GM19035 (cell line): ENCODE data around the gene DEUP1.
"Not testable (repeated sequence)": the region's sequence is repeated elsewhere in the genome, so short reads cannot be mapped to it uniquely, and the experiment has no call there.

Source experiments
- ATAC-seq: cut with Tn5 transposase; IDR thresholded peaks from one replicate; pipeline ENCODE4 v1.9.1; 2021; ENCODE audit not compliant: unreplicated experiment

Gene DEUP1

GRCh38 chr11:93330446-93330984, at the start of gene DEUP1:
Gene DEUP1 (plus strand): TSS chr11:93330742. CDS start chr11:93332260, 1,518 bp downstream.
- no peak for ATAC-seq

DNA sequence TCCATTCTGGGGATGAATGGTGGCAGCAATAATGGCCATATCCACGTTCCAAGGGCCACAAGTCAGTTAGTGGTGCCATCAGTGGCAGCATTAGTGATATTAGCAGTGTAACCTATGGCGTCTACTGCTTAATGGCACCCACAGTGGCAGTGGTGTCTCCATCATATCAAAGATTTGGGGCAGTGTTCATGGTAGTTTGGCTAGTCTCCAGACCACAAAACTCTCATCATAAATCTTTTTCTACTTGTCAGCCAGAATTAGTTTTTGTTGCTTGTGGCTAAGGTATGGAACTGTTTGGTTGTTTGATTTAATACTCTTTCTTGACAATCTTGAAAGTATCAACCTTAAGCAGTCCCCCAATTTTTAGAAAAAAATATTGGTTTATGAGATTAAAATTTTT, 45.1 kb upstream of the DEUP1 start:
- ATAC-seq = no peak

DNA sequence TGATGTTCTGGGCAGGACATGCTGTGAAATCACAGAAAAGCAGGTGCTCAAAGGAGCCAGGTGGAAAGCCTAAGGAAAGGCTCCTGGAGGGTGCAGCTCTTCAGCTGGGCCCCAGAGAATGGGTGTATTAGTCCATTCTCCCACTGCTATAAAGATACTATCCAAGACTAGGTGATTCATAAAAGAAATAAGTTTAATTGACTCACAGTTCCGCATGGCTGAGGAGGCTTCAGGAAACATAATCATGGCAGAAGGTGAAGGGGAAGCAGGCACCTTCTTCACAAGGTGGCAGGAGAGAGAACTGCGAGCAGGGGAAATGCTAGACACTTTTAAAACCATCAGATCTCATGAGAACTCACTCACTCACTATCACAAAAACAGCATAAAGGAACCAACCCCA, 43.1 kb upstream of the DEUP1 start:
- ATAC-seq = no peak

DNA sequence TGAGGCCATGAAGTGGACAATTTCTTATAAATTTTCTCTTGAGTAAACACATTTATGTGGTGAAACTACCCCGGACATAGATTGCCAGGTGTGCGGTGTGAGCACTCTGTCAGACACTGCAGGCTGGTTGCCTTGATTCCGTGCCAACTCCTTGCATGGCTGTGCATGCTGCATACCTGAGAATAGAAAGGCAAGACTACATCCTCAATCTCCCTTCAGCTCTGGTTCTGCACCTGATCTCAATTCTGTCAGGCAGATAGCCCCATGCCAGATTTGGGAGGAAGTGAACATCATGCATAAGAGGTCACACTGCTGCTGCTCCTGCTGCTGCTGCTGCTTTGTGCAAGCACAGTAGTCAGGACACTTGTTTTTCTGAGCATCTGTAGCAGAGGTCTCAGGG, 42.5 kb upstream of the DEUP1 start:
- ATAC-seq = no peak

DNA sequence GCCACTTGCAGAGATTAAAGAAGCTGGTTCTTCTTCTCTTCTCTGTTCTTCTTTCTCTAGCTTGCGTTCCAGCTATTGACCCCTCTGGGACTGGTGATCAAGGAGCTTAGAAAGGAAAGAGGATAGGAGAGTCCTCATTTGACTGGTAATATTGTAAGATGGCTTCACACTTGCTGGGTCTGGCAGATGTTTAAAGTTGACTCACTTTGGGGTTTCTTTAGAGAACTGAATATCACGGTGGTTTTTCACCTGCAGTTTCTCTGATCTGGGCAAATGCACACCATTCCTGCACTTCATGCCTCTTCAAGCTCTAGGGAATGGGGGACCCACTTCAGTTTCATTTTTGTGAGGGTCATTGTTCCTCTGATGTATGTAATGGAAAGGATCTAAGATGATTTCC, 41.8 kb upstream of the DEUP1 start:
- no peak for ATAC-seq

- ATAC-seq = no peak
Observed at GRCh38 chr11:93289782-93290463, 40.6 kb upstream of the DEUP1 start.

GRCh38 chr11:93291110-93291509, 39.4 kb upstream of the DEUP1 start:
- ATAC-seq = no peak

GRCh38 chr11:93291898-93292297, 38.6 kb upstream of the DEUP1 start:
- no peak for ATAC-seq

DNA sequence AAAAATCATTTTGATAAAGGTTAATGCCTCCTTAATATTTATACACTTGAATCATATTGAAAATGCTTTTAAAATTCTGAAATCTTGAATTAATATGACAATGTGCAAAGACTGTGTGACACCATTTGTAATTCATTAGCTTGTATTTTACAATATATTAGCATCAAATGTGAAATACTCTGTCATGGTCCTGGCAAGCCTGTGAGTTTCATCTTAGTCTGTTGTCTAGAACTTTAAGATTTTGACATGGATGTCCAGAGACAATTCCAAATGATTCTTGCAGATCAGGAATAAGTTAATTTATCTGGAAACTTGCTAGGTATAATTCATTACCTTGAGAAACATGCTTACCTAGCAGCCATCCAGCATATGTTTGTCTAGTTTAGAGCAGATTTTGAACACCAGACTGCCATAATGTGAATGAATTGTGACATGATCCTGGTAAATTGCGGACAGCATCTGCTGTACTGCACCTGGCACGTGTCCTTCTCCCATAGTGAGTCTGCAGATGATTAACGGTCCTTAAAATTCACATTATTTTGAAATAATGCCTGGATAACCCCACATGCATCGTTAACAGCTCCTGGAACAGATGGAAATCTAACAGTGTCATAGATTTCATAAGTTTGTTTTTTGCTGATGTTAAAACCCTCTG, 34.5 kb upstream of the DEUP1 start:
- ATAC-seq = no peak

- no peak for ATAC-seq
Observed at GRCh38 chr11:93303689-93304088, 26.9 kb upstream of the DEUP1 start.

DNA sequence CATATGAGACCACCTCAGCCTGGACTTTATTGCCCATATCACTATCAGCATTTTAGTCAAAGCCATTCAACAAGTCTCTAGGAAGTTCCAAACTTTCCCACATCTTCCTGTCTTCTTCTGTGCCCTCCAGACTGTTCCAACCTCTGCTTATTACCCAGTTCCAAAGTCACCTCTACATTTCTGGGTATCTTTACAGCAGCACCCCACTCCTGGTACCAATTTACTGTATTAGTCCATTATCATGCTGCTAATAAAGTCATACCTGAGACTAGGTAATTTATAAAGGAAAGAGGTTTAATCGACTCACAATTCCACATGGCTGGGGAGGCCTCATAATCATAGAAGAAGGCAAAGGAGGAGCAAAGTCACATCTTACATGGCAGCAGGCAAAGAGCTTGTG, 16.1 kb upstream of the DEUP1 start:
- not testable (repeated sequence) for ATAC-seq

DNA sequence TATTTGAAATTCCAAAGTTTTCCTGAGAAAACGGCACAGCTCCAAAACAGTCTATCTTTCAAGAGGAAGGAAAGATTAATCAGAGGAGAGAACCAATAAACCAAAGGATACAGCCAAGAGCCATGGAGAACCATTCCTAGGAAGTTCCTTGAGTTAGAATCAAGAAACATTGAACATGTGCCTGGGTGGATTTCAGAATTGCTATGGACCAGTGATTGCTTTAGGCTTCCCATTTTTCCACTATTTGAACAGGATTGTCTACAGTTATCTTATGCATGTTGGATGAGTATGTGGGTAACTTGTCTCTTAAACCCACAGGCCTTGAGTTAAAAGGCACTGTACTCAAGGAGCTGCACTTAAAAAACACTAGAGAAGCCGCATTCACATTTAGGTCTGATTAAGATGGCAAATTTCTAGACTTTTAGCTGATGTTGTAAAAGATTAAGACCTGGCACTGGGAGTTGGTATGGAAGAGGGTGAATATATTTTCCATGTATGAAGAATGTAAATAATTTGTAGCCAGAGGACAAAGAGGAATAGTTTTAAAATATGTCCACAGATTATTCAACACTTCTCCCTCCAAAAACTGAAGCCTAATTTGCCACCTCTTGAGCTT, 11.2 kb upstream of the DEUP1 start:
- ATAC-seq = no peak

DNA sequence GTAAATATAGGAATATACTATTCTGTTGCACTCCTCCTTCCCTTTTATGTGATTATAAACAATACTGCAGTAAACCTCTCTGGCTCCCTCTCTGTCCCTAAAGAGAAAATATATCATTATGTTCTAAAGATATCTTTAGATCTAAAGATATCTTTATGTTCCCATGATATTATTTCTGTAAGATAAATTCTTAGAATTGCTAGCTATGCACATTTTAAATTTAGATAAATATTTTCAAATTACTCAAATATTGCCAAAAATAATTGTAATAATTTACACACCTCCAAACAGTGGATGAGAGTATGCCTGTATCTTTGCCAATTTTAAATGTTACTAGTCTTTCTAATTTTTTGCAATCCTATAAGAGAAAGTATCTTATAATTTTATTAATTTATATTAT, 10.3 kb upstream of the DEUP1 start:
- ATAC-seq = no peak

DNA sequence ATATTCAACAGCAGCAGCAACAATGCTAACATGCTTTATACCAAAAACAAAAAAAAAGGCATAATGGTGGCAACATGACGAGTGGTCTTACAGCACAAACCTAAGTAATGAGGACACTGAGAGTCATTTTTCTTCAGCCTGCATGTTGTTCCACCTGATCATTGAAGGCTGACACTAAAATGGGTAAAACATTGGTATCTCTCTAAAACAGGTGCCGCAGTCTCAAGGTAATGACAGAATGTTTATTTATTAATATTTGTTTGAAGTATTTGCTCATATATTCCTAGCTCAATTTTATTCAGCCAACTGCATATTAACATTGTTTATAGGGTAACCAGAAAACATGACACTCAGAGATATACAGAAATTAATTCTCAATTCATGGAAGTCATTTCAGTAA, 8.3 kb upstream of the DEUP1 start:
- no peak for ATAC-seq

DNA sequence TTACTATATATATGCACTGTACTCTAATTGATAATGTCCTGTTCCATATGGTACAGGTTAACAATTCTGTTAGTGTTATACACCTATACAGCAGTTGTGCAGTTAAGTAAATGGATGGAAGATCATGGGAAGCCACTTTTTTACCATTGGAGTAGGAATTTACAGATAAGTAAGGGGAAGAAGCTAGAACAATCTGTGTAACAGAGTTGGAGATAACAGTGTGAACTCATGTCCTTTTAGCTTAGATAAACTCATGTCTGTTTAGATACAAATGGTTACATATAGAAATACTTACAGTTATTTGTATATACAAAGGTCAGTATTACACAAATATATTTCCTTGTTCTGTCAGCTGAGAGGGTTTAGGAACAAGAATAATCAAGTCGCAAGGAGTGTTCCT, 6.8 kb upstream of the DEUP1 start:
- no peak for ATAC-seq

GRCh38 chr11:93324500-93324899, 6.0 kb upstream of the DEUP1 start:
- ATAC-seq = no peak

DNA sequence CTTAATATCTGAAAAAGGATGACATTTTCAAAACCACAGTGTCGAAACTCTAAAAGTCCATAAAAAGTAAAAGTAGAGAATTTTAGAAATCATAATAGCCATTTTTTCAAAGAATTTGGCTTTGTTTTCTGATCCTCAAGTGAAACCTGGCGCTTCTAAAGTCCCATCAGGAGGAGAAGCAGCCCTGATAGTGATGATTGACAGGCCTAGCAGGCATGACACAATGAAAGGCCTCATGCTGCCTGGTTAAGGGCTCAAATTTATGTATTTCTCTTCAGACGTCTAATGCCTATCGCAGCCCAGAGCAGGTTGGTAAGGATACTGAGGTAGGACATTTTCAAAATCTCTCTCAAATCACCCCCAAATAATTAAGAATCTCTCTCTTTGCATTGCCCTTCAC, 3.9 kb upstream of the DEUP1 start:
- ATAC-seq = no peak

DNA sequence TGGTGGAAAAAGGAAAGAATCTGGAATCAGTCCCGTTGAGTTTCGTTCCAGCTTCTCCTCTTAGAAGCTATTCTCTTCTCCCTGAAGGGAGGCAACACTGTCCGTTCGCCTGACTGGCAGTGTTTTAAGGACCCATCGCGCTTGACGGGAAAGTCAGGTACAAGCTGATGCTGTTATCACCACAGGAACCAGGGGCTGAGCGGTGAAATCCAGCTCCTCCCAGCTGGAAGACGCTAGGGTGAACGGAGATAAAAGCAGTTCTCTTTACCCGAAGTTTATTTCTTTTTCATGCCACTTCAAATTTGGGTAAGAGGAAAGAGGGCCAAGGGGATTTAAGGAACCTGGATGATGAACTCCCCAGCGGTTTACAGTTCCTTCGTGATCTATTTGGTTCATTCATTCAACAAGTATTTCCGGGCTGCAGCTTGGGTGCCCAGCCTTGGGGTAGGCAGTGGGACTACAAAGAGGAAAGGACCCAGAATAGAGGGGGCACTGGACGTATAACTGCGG, 551 bp upstream of the DEUP1 start:
- ATAC-seq = no peak

DNA sequence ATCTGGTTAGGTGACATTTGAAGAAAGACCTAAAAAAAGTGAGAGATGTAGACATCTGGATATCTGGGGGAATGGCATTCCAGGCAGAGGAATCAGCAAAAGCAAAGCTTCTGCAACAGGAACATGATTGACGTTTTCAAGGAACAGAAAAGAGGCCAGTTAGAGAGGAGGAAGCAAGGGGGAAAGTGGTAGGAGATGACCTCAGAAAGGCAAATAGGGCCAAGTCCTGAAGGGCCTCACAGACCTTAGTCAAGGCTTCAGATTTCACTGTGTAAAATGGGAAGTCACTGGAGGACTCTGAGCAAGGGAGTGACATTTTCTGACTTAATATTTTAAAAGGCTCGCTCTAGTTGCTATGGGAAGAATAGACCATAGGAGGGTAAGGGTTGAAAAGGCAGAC, 9.7 kb downstream of the DEUP1 start:
- no peak for ATAC-seq

DNA sequence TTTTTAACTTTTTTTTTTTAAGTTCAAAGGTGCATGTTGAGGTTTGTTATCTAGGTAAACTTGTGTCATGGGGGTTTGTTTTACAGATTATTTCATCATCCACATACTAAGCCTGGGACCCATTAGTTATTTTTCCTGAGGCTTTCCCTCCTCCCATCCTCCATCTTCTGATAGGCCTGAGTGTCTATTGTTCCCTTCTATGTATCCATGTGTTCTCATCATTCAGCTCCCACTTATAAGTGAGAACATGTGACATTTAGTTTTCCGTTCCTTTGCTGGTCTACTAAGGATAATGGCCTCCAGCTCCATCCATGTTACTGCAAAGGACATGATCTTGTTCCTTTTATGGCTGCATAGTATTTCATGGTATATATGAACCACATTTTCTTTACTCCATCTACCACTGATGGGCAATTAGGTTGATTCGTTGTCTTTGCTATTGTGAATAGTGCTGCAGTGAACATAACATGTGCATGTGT, 14.4 kb downstream of the DEUP1 start:
- ATAC-seq = no peak

DNA sequence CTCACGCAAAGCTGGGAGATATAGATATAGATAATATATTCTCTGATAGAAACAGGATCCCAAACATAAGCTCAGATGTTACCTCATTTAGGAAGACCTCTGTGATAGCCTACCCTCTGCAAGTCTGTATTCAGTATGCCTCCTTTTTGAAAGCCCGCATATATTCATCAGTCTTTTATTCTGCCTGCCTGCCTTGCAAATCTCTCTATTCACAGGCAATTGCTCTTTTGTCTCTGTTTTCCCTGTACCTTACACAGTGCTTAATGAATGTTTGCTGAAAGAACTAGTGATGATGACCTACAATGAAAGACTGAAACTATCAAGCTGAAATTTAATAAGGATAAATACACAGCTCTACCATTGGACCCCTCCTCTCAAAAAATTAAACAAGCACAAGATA, 18.4 kb downstream of the DEUP1 start:
- no peak for ATAC-seq

DNA sequence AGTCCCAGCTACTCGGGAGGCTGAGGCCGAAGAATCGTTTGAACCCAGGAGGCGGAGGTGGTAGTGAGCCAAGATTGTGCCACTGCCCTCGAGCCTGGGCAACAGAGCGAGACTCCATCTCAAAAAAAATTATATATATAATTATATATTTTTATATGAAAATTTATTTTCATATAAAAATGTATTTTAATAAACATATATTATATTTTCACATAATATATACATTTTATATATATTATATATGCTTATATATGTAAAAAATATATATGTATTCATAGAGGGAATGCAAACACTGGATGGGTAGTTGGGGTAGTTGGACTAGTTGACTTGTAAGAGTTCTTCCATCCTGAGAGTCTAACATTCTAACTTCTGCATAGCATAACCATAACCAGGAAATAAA, 20.3 kb downstream of the DEUP1 start:
- no peak for ATAC-seq
